Embryonic facial prominence (tissue), 1 donor: ENCODE measurements around the gene SPIB.
"Not testable (repeated sequence)": the region's sequence is repeated elsewhere in the genome, so short reads cannot be mapped to it uniquely, and the experiment has no call there.

Experiments
- DNase-seq: peaks from one replicate; pipeline ENCODE4 v3.0.0-alpha.2; 2016; ENCODE audit errors: extremely low spot score

Gene SPIB

DNA sequence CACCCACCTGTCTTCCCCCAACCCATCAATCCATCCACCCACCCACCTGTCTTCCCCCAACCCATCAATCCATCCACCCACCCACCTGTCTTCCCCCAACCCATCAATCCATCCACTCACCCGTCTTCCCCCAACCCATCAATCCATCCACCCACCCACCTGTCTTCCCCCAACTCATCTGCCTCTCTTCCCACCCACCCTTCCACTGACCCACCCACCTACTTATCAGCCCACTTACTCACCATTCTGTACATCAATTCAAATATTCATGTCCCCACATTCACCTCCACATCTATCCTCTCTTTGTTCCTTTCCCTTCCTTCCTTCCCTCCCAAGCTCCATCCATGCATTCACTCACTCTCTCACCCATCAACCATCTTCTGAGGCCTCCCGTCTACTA, 20.4 kb downstream of the SPIB start:
- not testable (repeated sequence) for DNase-seq

DNA sequence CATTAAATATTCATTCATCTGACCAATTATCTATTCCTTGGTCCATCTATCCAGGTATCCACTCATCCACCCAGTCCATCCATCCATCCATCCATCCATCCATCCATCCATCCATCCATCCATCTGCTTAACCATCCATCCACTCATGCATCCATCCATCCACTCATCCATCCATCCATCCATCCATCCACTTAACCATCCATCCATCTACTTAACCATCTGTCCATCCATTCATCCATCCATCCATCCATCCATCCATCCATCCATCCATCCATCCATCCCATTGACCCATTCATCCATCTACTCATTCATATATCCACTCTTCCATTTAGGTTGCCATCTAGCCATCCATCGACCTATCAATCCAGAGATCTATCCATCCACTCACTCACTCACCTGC, 25.3 kb downstream of the SPIB start:
- DNase-seq = no peak

DNA sequence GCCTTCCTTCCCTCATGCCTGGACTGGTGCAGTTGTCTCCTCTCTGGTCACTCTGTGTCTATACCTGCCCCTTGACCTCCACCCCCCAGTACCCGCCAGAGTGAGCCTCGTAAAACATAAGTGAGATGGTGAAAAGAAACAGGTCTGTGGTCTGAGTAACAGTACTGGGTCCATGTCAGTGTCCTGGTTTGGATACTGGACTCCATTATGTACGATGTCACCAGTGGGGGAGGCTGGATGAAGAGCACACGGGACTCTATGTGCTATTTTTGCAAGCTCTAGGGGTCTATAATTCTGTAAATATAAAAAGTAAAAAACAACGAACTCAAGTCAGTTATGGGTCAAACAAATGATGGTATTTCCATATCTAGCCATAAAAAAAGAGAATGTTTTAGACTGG, 28.3 kb downstream of the SPIB start:
- DNase-seq = no peak

DNA sequence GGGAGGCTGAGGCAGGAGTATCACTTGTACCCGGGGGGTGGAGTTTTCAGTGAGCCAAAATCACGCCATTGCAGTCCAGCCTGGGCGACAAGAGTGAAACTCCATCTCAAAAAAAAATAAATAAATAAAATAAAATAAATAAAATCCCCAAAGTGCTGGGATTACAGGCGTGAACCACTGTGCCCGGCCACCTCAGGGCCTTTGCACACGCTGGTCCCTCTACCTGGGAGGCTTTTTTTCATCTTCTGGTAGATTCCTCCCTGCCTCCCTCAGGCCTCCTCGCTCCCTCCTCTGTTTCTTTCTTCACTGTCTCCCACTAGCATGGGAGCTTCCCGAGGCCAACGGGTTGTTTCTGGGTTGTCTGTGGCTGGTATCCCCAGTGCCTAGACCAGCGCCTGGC, 29.0 kb downstream of the SPIB start:
- DNase-seq = no peak

DNA sequence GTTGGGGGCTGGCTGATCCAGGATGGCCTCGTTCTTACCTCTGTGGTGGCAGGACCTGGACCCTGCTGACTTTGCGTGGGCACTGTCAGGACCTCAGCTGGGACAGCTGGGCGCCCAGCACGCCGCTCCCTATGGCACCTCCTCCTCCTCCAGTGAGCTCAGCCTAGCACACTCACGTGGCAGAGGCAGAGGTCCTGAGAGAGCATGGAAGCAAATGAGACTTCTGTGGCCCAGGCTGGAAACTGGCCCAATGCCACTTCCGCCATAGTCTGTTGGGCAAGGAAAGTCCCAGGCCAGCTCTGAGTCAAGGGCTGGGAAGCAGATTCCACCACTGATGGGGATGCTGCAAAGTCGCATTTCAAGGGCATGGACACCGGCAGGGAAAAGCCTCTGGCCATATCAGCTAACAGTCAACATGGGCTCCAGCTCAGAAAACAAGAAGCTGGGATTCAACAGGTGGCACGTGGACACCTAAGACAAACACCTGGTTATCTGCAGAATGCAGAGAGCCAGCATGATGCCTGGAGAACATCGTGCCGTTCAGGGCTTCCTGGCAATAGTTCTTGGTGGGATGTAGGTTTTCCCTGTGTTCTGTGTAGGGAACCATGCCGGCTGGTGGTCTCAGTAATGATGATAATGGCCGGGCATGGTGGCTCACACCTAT, 30.6 kb downstream of the SPIB start:
- no peak for DNase-seq

DNA sequence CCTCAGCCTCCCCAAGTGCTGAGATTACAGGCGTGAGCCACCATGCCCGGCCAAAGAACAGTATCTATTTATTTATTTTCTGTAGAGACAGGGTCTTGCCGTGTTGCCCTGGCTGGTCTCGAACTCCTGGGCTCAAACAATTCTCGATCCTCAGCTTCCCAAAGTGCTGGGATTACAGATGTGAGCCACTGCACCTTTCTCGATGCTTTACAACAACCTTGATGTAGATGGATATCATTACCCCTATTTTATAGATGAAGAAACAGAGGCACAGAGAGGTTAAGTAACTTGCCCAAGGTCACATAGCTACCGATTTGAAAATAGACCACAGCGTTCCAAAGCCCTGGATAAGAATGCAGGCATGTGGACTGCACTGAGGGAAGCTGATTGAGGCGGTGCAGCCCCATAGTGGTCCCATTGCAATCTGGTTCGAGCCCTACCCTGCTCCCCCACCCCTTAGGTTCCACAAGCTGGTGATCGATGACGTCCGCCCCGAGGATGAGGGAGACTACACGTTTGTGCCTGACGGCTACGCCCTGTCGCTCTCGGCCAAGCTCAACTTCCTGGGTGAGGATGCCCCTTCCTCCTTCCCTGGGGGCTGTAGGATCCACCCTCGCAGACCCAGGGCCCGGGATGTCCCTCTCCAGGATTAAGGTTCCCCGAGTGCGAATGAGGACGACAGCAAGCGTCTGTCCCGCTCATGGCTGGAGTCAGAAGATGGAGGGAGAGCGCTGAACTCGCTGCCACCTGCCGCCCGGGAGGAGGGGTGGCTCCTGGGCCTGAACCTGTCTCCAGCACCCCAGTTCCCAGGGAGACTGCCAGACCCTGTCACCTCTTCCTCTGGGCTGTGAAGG, 31.9 kb downstream of the SPIB start:
- no peak for DNase-seq

DNA sequence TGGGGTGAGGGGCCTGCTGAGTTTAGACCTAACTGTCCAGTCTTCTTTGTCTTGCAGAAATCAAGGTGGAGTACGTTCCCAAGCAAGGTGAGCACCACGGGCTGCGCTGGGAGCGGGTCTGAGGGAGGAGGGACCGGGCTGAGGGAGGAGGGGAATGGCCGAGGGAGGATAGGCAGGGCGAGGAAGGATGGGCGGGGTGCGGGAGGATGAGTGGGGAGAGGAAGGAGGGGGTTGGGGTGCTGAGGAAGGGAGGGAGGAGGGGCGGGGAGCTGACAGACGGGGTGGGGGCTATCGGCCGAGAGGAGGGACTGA, 32.4 kb downstream of the SPIB start:
- no peak for DNase-seq

DNA sequence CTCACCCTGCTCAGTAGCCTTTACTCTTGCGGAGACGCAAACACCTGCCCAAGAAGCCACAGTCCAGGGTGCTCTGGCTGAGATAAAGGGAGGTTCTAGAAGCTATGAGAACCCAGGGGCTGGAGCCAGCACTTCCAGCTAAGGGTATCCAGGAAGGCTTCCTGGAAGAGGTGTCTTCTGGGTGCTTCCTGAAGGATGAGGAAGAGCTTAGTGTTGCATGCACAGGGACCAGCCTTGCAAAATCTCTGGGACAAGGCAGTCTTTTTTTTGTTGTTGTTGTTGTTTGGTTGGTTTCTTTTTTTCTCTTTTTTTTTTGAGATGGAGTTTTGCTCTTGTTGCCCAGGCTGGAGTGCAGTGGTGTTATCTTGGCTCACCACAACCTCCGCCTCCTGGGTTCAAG, 34.5 kb downstream of the SPIB start:
- no peak for DNase-seq

DNA sequence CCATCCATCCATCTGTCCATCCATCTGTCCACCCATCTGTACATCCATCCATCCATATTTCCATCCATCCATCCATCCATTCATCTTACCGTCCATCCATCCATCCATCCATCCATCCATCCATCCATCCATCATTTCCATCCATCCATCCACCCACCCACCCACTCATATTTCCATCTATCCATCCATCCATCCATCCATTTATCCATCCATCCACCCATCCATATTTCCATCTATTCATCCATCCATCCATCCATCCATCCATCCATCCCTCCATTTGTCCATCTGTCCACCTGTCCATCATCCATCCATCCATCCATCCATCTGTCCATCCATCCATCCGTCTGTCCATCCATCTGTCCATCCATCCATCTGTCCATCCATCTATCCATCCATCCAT, 37.3 kb downstream of the SPIB start:
- no peak for DNase-seq

DNA sequence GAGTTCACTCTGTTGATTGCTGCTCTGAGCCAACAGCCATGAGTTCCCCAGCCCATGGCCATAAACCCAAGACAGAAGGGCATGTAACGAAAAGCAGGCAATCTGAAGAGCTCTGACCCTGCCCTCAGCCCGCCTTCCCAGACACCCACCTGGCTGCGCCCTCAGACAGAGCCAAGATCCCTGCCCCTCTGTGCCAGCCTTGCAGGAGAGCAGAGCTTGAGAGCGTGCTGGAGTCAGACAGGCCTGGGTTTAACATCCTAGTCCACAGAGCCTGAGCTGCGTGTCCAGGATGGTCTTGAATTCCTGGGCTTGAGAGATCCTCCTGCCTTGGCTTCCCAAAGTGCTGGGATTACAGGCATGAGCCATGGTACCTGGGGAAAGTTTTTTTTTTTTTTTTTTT, 38.6 kb downstream of the SPIB start:
- DNase-seq = no peak

DNA sequence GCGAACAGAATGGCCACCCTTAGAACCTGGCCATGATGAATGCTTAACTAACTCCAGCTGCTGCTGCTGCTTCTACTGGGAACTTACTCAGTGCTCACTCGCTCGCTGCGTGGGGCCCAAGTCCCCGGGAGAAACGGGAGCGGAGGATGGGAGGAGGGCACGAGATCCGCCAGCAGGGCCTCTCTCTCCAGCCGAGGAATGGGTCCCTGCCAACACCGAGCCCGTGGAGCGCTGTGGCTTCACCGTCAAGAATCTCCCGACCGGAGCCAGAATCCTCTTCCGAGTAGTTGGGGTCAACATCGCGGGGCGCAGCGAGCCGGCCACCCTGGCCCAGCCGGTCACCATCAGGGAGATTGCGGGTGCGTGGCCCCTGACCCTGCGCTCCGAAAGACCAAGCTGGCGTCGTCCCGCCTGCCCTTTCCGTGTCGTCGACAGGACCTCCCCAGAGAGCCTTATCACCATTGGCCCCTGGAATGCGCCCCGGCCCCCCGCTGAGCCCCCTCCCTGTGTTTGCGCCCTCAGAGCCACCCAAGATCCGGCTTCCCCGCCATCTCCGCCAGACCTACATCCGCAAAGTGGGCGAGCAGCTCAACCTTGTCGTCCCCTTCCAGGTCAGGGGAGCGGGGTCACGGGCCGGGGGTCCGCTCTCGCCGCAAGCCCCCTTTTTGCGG, 39.8 kb downstream of the SPIB start:
- no peak for DNase-seq

DNA sequence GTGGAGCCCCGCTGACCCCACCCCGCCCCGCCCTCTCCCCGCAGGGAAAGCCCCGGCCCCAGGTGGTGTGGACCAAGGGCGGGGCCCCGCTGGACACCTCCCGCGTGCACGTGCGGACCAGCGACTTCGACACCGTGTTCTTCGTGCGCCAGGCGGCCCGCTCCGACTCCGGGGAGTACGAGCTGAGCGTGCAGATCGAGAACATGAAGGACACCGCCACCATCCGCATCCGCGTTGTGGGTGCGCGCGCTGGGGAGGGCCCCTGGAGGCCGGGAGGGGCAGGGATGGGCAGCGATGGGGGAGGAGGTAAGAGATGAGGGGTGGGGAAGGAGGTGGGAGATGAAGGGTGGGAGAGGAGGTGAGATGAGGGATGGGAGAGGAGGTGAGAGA, 40.3 kb downstream of the SPIB start:
- DNase-seq = no peak

DNA sequence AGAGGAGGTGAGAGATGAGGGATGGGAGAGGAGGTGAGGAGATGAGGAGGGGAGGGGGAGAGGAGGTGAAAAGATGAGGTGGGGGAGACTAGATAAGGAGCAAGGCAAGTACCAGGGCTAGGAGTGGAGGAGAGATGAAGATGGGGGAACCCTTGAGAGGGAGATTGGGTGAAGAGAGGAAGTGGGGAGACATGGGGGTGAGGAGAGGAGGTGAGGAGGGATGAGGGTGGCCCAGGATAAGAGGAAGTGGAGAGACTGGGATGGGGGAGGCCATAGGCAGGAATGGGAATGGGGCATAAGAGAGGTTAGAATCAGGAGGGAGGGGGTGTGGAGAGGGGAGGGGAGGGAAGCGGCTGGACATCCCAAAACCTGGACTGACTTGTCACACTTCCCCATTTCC, 40.9 kb downstream of the SPIB start:
- no peak for DNase-seq

DNA sequence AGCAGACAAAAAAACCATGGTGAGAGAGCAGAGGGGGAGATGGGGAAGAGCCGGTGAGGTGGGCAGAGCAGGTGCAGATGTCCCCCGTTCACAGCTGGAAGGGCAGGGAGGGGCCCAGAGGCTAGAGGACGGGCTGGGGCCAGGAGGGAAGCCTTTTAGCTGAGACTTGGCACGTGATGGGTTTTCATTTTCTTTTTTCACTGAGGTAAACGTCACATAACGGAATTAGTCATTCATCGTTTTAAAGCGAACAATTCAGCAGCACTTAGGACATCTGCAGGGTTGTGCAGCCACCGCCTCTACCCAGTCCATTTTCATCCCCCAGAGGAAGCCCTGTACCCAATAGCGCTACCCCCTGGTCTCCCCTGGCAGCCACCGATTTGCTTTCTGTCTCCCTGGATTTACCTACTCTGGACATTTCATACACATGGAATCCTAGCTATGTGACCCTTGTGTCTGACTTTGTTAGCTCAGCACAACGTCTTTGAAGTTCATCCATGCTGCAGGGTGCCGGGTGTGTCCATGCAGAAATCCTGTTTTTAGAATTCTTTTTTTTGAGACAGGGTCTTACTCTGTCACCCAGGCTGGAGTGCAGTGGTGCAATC, 41.5 kb downstream of the SPIB start:
- no peak for DNase-seq

DNA sequence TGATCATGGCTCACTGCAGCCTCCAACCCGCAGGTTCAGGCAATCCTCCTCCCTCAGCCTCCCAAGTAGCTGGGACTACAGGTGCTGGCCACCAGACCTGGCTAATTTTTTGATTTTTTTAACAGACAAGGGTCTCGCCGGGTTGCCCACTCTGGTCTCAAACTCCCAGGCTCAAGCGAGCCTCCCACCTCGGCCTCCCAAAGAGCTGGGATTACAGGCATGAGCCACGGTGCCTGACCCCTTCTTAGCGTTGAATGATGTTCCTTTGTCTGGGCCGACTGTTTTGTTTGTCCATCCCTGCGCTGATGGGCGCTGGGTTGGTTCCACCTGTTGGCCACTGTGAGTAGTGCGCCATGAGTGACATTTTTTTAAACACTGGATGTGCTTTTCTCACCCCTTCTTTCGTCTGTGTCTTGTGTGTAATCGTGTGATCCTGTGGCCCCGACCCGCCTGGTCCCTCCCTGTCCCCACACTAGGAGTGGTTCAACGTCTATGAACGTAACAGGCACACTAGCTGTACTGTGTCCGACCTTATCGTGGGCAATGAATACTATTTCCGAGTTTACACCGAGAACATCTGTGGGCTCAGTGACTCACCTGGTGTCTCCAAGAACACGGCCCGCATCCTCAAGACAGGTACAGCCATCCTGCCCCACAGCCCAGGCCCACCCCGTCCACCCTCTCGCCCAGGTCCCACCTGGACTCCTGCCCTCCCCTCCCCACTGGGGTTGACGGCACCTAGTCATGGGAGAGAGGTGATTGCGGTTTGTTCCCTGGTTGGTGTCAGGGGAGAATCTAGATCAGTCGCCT, 42.5 kb downstream of the SPIB start:
- no peak for DNase-seq

DNA sequence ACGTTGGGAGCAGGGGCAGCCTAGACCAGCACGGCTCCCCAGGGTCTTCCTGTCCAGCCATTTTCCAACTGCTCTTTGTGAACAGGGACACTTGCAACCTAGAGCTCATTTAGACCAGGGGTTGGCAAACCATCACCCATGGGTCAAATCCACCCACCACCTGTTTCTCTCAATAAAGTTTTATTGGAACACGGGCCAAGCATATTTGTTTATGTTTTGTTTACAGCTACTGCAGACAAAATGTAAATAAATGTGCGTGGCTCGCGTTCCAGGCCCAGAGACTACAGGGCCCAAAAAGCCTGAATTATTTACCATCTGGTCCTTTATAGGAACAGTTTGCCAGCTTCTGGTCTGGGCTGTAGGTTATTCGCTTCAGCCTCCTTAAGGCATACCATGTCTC, 44.2 kb downstream of the SPIB start:
- DNase-seq = no peak

DNA sequence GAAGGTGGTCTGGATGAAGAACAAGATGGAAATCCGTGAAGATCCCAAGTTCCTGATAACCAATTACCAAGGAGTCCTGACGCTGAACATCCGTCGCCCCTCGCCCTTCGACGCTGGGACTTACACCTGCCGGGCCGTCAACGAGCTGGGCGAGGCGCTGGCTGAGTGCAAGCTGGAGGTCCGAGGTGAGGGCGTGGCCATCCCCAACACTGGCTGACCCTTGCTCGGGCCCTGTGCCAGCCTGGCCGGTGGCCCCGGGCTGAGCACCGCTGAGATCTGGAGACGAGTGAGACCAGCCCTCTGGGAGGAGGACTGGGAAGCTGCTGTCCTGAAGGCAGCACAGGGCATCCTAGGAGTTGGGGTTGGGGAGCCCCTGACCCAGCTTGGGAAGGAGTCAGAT, 45.6 kb downstream of the SPIB start:
- DNase-seq = no peak

DNA sequence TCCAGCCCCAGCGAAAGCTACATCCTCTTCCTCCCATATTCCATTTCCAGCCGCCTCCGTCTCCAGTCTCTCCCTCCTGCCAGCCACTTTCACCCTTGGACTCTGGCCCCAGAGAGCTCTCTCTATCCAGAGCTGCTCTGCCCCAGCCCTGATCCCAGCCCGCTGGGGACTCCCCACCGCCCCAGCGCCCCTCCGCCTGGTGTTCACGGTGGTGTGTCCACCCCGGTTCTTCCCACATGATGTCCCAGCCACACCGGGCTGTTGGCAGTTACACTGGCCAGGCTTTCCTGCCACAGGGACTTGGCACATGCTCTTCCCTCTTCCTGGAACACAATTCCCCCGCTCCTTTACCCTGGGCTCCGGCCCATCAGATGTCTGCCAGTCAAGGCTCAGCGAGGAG, 46.3 kb downstream of the SPIB start:
- DNase-seq = no peak

DNA sequence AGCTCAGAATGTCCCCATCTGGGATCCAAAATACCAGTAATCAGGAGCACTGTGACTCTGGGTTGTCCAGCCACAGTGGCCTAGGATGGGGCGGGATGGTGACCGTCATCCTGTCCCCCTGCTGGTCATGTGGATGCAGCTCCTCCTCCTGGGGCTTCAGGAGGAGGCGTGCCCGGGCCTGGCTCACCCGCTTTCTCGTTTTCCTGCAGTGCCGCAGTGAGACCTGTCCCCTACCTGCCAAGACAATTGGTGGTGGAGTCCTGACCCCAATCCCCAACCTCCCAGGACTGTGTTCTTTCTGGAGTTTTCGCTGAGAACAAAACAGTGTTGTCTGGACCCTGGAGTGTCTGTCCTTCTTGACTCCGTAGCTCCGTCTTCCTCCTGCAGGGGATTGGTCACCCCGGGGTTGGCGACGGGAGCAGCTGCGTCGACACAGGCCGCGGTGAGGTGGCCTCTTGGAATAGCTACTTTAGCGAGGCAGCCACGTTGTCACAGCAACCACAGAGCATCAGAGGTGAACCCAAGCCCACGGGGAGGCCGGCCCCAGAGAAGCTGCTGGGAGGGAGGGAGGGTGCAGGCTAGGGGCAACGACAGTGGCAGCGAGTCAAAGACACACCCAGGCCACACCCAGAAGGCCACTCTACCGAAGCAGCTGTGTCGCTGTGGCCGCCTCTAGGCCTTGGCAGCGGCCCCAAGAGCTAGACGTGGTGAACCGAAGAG, 47.4 kb downstream of the SPIB start:
- no peak for DNase-seq

DNA sequence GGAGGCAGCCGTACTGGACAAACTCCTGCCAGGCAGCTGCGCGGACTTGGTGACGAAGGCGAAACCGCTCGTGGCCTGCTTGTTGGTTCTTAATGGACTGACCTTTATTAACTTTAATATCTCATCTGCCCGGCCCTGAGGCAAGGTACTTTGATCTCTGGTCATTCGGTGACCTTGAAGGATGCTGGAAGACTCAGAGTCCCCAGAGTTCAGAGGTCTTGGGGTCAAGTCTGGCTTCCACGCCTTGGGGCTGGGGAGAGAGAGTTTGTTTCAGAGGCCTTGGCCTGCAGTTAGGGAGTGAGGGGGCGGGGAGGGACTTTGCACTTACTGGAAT, 47.9 kb downstream of the SPIB start:
- DNase-seq = no peak

DNA sequence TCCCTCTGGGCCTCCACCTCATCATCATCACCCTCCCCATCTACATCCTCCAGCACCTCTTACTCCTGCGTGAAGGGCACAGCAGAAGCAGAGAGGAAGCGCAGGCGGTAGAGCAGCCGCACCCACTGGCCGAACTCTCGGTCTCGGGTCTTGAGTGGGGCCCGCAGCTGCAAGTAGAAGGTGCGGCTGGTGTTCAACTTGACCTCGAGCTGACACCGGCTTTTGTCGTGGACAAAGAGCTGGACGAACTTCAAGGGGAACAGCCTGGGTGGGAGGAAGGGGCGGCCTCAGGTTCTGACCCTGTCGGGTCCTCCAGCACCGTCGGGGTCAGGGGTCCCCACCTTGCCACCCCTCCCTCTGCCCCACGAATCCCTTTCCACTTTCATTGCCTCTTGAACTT, 48.8 kb downstream of the SPIB start:
- DNase-seq = no peak
